Gastrocnemius medialis (tissue), 4 donors: ENCODE results near the gene ZFC3H1. TPM values are rescaled to one million over a fixed set of nuclear protein-coding genes. Genes with fewer than 3 reads are reported as not detected.

ENCODE experiments used
- ATAC-seq, 2 donors: fragments of 150-250 bp; one replicate each; pipeline ENCODE4 v1.9.1; 2016
- DNase-seq, 2 donors: peaks; one replicate each; pipeline ENCODE4 v3.0.0-alpha.2; 2019
- H3K27ac ChIP-seq, 4 donors: fragments of 200-600 bp; sonication (generic); 1 replicate in 1 of 4; 2 replicates in 3 of 4; pipeline ENCODE4 v1.5.1; 2016 to 2018; ENCODE audit warnings: mild to moderate bottlenecking in 2 of 4, moderate library complexity in 1 of 4
- H3K27me3 ChIP-seq, 3 donors: fragments of 200-600 bp; sonication (generic) in 2 of 3; 1 replicate in 1 of 3; 2 replicates in 2 of 3; pipeline versions ENCODE4 v1.5.1 to v1.6.0; 2016 to 2019; ENCODE audit warnings: mild to moderate bottlenecking in 1 of 3, moderate library complexity in 1 of 3
- H3K36me3 ChIP-seq, 2 donors: fragments of 200-600 bp; sonication (generic) in 1 of 2; one replicate each; pipeline ENCODE4 v1.5.1; 2017 to 2018
- H3K4me1 ChIP-seq, 2 donors: fragments of 200-600 bp; sonication (generic) in 1 of 2; one replicate each; pipeline ENCODE4 v1.5.1; 2016 to 2017; ENCODE audit warnings: mild to moderate bottlenecking in 2 of 2
- H3K4me3 ChIP-seq, 4 donors: fragments of 200-600 bp; sonication (generic) in 3 of 4; 1 replicate in 1 of 4; 2 replicates in 3 of 4; pipeline ENCODE4 v1.5.1; 2016 to 2019; ENCODE audit warnings: mild to moderate bottlenecking in 2 of 4
- H3K9me3 ChIP-seq, 3 donors: fragments of 200-600 bp; sonication (generic) in 2 of 3; 1 replicate in 1 of 3; 2 replicates in 2 of 3; pipeline ENCODE4 v1.5.1; 2016 to 2019
- CTCF ChIP-seq, 5 experiments: fragments of 450-650 bp in 3 of 5; fragments of 200-600 bp in 2 of 5; sonication (generic) in 2 of 5; IDR thresholded peaks in 4 of 5; conservative IDR thresholded peaks in 1 of 5; 1 replicate in 4 of 5; 2 replicates in 1 of 5; pipeline ENCODE4 v1.5.1; 2016 to 2019; ENCODE audit warnings: antibody characterized with exemption in 5 of 5, mild to moderate bottlenecking in 3 of 5, moderate library complexity in 3 of 5
- POLR2A ChIP-seq, 2 donors: fragments of 450-650 bp; IDR thresholded peaks; one replicate each; pipeline ENCODE4 v1.6.1; 2017; ENCODE audit warnings: antibody characterized with exemption in 2 of 2, mild to moderate bottlenecking in 2 of 2, moderate library complexity in 2 of 2
- in situ Hi-C, 4 donors: fragments of 200-750 bp; cut with MboI; loops; one replicate each; pipeline versions ENCODE4 v1.15.0 to v1.8.0; 2017; ENCODE audit warnings: low sequenced_read_pairs in 4 of 4
- intact Hi-C: fragments of 100-400 bp; cut with DNase I; formaldehyde crosslinking; loops from one replicate; pipeline ENCODE4 v1.15.1; 2023; ENCODE audit warnings: low total_unique reads
- total RNA-seq, 4 donors: library from RNA; depleted of rRNA; stranded (reverse); fragments of >200 nt; gene quantifications; one replicate each; pipeline versions ENCODE4 v1.1.0 to v1.2.3, GENCODE V29; 2016

Gene ZFC3H1
- total RNA-seq: 10 to 100 TPM in 2 of 4 donors, 1 to 10 TPM in 2; 6.5 to 26.4 (median 9.1) TPM

- DNase-seq (peak; percentile 95 to 96), ATAC-seq (peak; percentile 97 to 98)
- Histone ChIP-seq H3K27ac (peak within 1 kb of the TSS; percentile 93 to 97 (median 96)), H3K4me3 (peak within 1 kb of the TSS; percentile 82 to 99 (median 96)), H3K4me1 (peaks cover 27 to 31% of the 10 kb centered on the region in 2 donors), H3K27me3 (no peaks in the 10 kb centered on the region), H3K36me3 (peaks cover 0 to 19% of the 10 kb centered on the region in 2 donors), H3K9me3 (no peaks in the 10 kb centered on the region)
- in situ Hi-C loops (loop anchor here in 2 of 4 donors (10.0 kb wide), 2 partner anchors 91 to 171 kb away; partner anchors contain the start of genes RAB21 (in 2 of the 2) and TBC1D15 (in 1 of the 2)), intact Hi-C loops (loop anchor here (1.0 to 2.0 kb wide), 3 partner anchors 23 to 175 kb away; partner anchors contain the start of genes RAB21, TBC1D15 and TMEM19)
- TF ChIP-seq POLR2A (IDR thresholded peaks at IDR 0.05): peak; percentile 96
- TF ChIP-seq CTCF (IDR thresholded peaks at IDR 0.05 in 4 of 5, conservative IDR thresholded peaks at IDR 0.05 in 1 of 5): peak in 2 of 5 experiments; percentile 17 to 38
Observed at GRCh38 chr12:71663561-71664410, at the start of gene ZFC3H1, which contains the start of gene THAP2. ZFC3H1 (minus strand) TSS chr12:71663848; CDS start chr12:71663610, 238 bp downstream. THAP2 (plus strand) TSS chr12:71664301; CDS start chr12:71664510, 209 bp downstream.

- Histone ChIP-seq H3K4me3 (no peak overlapping the region), H3K27ac (no peak overlapping the region), H3K27me3 (no peaks in the 10 kb centered on the region), H3K9me3 (no peaks in the 10 kb centered on the region), H3K36me3 (no peaks in the 10 kb centered on the region), H3K4me1 (no peaks in the 10 kb centered on the region)
- in situ Hi-C loops: no loop called here
- TF ChIP-seq CTCF (IDR thresholded peaks at IDR 0.05 in 4 of 5, conservative IDR thresholded peaks at IDR 0.05 in 1 of 5): no peak
- TF ChIP-seq POLR2A (IDR thresholded peaks at IDR 0.05): no peak
- DNase-seq: no peak
- no peak for ATAC-seq
- intact Hi-C loops: no loop called here
Observed at GRCh38 chr12:71710276-71711125, 46.9 kb upstream of the ZFC3H1 start.

GRCh38 chr12:71708658-71709057 lies 45.0 kb upstream of the ZFC3H1 start:
- H3K36me3 ChIP-seq: peaks cover 0 to 7% of the 10 kb centered on the region in 2 donors
- H3K4me3 ChIP-seq: no peak overlapping the region
- H3K9me3 ChIP-seq: no peaks in the 10 kb centered on the region
- DNase-seq: no peak
- no peak overlapping the region for H3K27ac ChIP-seq
- no peak for ATAC-seq
- H3K4me1 ChIP-seq: no peaks in the 10 kb centered on the region
- intact Hi-C loops (no loop called here), in situ Hi-C loops (no loop called here)
- TF ChIP-seq CTCF (IDR thresholded peaks at IDR 0.05 in 4 of 5, conservative IDR thresholded peaks at IDR 0.05 in 1 of 5): no peak
- no peak for TF ChIP-seq POLR2A (IDR thresholded peaks at IDR 0.05)
- H3K27me3 ChIP-seq: no peaks in the 10 kb centered on the region

- ATAC-seq: no peak
- peaks cover 0 to 27% of the 10 kb centered on the region in 2 donors for H3K36me3 ChIP-seq
- no peaks in the 10 kb centered on the region for H3K9me3 ChIP-seq
- intact Hi-C loops: no loop called here
- H3K27me3 ChIP-seq: no peaks in the 10 kb centered on the region
- TF ChIP-seq POLR2A (IDR thresholded peaks at IDR 0.05) (no peak), CTCF (IDR thresholded peaks at IDR 0.05 in 4 of 5, conservative IDR thresholded peaks at IDR 0.05 in 1 of 5) (no peak)
- in situ Hi-C loops: no loop called here
- H3K27ac ChIP-seq: no peak overlapping the region
- H3K4me1 ChIP-seq: no peaks in the 10 kb centered on the region
- no peak overlapping the region for H3K4me3 ChIP-seq
- DNase-seq: no peak
Observed at GRCh38 chr12:71704920-71705319, 41.3 kb upstream of the ZFC3H1 start.
